SK-N-MC (cell line): Measurements from ENCODE around the gene ZCCHC18.

Experiments used
- DNase-seq: peaks from one replicate; pipeline ENCODE4 v3.0.0-alpha.2; 2011; ENCODE audit warnings: low read depth, low spot score
- H3K27ac ChIP-seq: fragments of 200-600 bp; sonication (generic); 2 replicates; pipeline ENCODE4 v1.5.1; 2016; ENCODE audit warnings: mixed run types
- H3K36me3 ChIP-seq: fragments of 200-600 bp; sonication (generic); 2 replicates; pipeline ENCODE4 v1.6.1; 2017; ENCODE audit warnings: antibody characterized with exemption, low read length, mixed read lengths; ENCODE audit not compliant: insufficient read depth
- H3K4me3 ChIP-seq: fragments of 200-600 bp; sonication (generic); 2 replicates; pipeline ENCODE4 v1.5.1; 2016
- H3K9ac ChIP-seq: fragments of 200-600 bp; sonication (generic); 2 replicates; pipeline ENCODE4 v1.8.0; 2017; ENCODE audit warnings: mixed run types, mixed read lengths; ENCODE audit not compliant: insufficient read length
- H3K9me3 ChIP-seq: fragments of 200-600 bp; sonication (generic); 2 replicates; pipeline ENCODE4 v1.6.1; 2017; ENCODE audit warnings: low read depth, mild to moderate bottlenecking, antibody characterized with exemption, low read length, moderate library complexity, mixed read lengths
- EZH2 ChIP-seq: fragments of 200-600 bp; sonication (generic); IDR thresholded peaks from one replicate; pipeline ENCODE4 v1.6.1; 2017; ENCODE audit warnings: antibody characterized with exemption
- FOXP2 ChIP-seq: optimal IDR thresholded peaks from 2 replicates; pipeline ENCODE3; 2011; ENCODE audit warnings: mild to moderate bottlenecking, moderate library complexity; ENCODE audit not compliant: insufficient read depth; ENCODE audit errors: extremely low read length, control extremely low read depth
- POLR2AphosphoS5 ChIP-seq: IDR thresholded peaks from 2 replicates; pipeline ENCODE4 v1.6.1; 2012; ENCODE audit warnings: mild to moderate bottlenecking, low read depth, low read length, borderline replicate concordance

ZCCHC18 gene

DNA sequence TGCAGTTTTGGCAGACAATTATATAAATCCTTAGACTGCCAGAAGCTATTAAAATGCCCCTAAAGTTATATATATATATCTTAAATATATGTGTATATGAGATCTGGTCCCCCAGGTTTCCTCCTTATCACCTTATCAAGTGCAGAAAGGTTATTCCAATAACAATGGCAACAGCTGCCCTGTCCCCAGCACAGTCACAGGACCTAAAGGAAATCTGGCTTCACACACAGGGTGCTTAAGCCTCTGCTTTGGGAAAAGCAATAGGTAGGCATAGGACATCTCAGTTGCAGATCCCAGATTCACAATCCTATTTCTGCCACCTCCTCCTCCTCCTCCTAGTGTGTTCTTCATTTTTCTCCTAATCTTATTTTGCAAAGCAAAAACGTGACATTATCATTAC is 38.7 kb downstream of the ZCCHC18 start:
- no peak overlapping the region for H3K9ac ChIP-seq
- TF ChIP-seq EZH2: no peak
- TF ChIP-seq POLR2AphosphoS5: no peak
- no peak for TF ChIP-seq FOXP2
- no peak overlapping the region for H3K4me3 ChIP-seq
- DNase-seq: no peak
- H3K27ac ChIP-seq: no peak overlapping the region
- no peaks in the 10 kb centered on the region for H3K36me3 ChIP-seq
- H3K9me3 ChIP-seq: no peaks in the 10 kb centered on the region

DNA sequence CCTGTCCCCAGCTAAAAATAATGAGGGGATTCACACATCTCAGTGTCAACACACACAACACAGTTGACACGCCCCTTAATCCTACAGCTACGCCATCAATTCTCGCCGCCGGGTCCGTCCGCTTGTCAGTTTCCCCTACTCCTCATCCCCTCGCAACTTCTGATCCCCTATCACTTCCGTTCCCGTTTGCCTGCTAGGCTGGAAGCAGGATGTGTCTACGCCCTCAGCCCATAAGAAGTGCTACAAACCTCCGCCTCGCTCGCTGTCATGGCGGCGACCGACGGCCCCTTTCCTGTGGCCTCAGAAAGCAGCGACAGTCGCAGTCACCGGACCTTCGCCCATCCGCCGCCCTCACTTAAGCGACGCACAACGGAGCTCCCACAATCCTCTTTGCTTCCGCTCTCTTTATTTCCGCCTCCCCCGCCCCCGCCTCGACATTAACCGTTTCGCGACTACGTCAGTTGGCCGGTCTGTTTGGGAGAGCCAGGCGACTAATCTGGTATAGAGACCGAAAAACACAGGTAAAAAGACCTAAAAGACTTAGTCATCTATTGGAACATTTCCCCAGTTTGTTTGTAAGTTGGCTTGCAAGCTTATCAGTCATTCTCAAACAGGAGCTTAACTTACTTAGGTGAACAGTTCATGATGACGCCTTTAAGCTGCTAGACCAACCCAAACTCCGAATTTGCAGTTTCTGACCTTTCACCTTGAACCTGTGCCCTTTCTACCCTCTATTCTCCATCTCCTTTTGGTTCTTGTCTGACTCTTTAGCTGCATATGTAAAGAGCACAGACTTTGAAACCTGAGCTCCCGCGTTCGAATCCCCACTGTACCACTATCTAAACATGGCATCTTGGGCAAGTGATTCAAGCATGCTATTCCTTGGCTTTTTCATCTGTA is 44.6 kb downstream of the ZCCHC18 start, which contains the start of gene SLC25A53:
TSS of gene SLC25A53 (minus strand) at position 380 of the 900 bp plus-strand sequence. CDS start 51,752 bp downstream, outside the sequence.
- H3K27ac ChIP-seq: peak within 1 kb of the TSS; percentile 91
- DNase-seq: no peak
- TF ChIP-seq POLR2AphosphoS5 (peak; percentile 48; the same call in 1 of the 2 replicates), EZH2 (no peak), FOXP2 (no peak)
- no peaks in the 10 kb centered on the region for H3K9me3 ChIP-seq
- H3K4me3 ChIP-seq: peak within 1 kb of the TSS; percentile 87
- peak within 1 kb of the TSS; percentile 87 for H3K9ac ChIP-seq
- no peaks in the 10 kb centered on the region for H3K36me3 ChIP-seq
